ENCODE results near the gene GPN2.
A peak's percentile ranks its signal among the peaks of the same experiment; 100 is the strongest.
"Not testable (repeated sequence)": the region's sequence is repeated elsewhere in the genome, so short reads cannot be mapped to it uniquely, and the experiment has no call there.

The GPN2 gene

DNA sequence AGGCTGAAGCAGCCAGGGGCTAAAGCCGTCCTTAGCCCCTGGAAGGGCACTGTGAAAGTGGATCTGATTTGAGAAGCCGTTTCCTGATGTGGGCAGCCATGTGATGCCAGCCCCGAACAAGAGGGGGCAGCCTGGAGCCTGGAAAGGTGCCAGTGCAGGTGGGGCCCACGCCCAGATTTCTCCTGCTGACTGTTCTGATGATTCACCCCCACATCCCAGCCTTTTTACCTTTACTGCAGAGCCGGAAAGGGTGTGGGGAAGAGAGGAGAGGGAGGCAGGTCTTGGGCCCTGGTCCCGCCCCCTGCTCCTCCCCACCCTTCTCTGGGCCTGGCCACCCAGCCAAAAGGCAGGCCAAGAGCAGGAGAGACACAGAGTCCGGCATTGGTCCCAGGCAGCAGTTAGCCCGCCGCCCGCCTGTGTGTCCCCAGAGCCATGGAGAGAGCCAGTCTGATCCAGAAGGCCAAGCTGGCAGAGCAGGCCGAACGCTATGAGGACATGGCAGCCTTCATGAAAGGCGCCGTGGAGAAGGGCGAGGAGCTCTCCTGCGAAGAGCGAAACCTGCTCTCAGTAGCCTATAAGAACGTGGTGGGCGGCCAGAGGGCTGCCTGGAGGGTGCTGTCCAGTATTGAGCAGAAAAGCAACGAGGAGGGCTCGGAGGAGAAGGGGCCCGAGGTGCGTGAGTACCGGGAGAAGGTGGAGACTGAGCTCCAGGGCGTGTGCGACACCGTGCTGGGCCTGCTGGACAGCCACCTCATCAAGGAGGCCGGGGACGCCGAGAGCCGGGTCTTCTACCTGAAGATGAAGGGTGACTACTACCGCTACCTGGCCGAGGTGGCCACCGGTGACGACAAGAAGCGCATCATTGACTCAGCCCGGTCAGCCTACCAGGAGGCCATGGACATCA, 27.1 kb downstream of the GPN2 start, which contains the start of gene SFN:
TSS of gene SFN (plus strand) at position 369 of the 904 bp plus-strand sequence. CDS start at position 433, 64 bp downstream.
- intact Hi-C loops (cut with DNase I): no loop called here
- DNase-seq: peak in 37 of 42 donors; percentile 16 to 82 (median 49)

DNA sequence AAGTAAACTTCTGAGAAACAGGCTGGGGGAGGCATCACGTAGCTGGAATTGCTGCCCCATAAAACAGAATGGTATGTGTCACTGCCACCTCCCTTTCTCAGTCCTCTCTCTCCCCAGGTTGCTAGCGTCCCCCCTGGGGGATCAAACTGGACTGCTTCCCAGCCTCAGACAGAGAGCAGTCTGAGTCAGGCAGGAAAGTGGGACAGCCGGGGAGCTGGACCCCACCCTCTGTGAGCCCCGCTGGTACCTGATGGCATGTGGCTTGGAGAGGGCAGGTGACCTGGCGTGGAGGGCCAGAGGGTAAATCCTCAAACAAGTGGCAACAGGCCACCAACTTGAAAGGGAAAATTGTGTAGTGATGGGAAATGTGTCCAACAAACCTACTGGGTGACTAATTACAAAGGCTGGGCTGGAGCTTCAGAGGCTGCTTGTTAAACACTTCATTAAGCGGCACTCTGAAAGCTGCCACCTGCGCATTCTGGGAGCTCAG, 28.1 kb downstream of the GPN2 start:
- peak in 4 of 42 donors; percentile 33 to 66 (median 44) for DNase-seq
- intact Hi-C loops (cut with DNase I): no loop called here

DNA sequence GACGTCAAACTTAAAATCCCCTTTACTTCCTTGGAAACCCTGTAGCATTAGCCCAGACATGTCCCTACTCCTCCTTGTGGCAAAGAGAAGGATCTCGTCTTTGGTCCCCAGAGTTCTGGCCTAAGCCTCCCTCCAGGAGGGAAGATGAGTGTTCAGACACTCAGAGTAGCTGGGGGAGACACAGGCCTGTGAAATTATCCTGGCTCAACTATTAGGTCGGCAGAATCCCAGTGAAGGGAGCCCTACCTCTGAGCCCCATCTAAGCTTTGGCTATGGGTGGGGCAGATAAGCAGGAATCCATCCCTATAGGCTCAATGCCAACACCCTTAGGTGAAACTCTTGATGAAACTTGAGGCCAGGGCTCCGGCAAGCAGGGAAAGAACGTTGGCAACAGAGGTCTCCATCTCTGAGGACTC, 28.8 kb downstream of the GPN2 start:
- intact Hi-C loops (cut with DNase I): no loop called here
- no peak for DNase-seq

DNA sequence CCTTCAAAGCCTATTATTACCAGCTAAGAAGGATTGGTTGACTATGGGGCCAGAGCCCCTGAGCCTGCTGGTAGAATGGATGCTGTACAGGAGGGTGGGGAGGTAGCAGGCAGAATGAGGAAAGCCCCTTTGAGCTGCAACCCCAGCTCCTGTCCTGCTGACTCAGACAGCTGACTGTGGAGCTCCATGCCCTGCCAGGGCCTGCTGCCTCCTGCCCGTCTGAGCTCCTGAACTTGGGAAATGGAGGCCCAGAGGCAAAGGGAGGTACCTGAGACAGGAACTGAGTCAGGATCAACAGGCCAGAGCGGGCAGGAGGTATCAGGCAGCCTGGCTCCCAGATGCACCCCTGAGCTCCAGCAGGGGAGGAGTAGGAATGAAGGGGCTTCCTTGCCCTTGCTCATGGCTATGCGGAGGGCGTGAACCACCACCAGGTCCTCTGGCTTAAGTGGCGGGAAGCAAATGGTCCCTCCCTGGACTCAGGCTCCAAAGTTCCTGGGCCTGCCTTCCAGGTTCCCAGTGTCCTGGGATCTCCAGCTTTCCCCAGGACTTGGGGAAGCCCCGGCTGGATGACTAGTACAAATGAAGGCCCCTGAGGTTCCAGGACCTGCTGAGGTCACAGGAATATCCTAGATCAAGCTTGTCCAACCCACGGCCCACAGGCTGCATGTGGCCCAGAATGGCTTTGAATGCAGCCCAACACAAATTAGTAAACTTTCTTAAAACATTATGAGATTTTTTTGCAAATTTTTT, 31.0 kb downstream of the GPN2 start:
- DNase-seq: no peak
- intact Hi-C loops (cut with DNase I): no loop called here

DNA sequence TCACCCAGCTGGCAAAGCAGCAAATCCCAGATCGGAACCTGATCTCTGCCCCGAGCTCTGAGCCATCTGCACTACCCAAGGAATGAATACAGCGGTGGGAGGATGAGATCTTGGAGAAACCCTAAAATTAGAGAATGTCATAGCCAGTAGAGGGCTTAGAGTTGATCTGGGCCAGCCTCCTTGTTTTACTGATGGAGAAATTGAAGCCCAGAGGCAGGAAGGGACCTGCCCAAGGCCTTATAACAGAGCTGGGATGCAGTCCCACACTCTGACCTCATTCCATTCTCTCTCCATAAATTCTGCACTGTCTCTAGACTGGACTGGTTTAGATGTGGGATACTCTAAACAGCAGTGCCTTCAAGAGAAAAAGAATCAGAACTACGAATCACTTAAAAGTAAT, 31.9 kb downstream of the GPN2 start:
- no peak for DNase-seq
- intact Hi-C loops (cut with DNase I): no loop called here

DNA sequence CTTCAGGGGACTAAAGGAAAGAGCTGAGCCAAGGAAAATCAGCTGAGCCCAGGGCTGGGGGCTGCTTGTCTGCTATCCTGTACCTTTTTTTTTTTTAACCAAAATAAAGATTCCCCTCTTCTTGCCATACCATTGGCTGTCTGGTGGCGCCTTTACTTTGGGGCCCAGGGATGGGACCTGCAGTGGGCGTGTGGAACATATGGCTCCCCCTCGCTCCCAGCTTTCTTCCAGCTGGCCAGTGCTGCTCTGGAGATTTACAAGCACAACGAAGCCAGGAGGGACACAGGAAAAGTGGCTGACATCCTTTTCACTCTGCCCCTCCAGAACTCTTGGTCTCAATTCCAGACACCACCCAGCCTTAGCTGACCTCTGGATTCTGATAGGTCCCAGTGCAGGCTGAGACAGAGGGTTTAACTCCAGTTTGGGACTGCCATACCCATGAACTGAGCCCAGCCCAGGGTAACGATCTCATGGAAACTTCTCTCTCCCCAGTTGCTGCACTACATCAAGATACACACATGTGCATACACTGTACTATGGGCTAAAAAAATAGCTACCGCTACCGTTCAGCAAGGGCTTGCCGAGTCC, 32.5 kb downstream of the GPN2 start:
- DNase-seq: no peak
- intact Hi-C loops (cut with DNase I): no loop called here

DNA sequence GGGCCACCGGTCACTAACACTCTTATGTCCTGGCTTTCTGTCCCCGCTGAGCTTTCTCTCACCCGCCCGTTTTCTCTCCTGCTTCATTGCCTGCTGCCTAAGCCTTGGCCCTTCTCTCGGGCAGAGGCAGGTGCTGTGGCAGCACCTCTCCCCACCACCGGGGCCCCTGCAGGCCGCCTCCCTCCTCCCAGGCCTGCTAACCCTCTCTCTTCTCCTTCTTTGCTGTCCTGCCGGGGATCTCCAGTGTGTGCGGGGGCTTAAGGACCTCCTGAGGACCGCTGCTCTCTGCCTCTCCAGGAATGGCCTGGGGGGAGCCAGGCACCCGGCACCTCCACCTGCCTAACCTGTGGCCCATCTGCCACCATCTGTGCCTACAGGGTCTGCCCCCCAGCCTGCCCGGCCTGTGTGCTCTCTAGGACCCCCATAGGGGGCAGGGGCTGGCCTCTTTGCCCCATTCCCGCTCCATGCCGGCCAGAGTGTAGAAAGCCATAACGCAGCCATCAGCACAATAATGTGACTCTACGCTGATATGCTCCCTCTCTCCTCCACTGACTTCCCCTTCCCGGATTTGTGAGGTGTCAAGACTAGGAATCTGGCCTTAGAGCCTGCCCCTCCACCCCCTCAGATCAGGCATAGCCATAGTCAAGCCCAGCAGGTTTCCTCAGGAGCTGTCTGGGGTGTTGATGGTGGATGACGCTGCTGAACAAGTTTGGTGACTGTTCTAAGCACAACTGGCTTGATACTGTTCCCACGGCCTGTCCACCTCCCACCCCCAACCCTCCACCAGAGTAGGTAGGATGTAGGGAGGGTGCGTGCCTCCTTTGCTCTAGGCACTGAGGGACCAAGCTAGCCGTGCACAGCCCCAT, 33.2 kb downstream of the GPN2 start:
- no peak for DNase-seq
- intact Hi-C loops (cut with DNase I): no loop called here

DNA sequence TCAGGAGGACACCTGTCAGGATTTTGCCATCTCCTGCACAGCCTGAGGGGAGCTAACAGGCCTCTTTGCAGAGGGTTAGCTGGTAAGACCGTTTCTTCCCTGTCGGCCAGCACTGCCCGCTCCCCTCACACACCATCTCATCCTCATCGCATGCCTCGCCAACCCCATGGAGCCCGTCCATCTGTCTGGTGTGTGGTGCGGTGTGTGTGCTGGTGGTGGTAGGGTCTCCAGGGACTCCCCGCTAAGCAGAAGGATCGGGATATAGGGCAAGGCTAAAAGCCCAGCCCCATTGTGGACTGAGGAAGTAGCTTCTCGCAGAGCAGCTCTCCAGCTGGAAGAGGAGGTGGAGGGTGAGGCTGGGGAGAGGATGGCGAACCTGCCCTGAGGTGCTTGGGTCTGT, 33.9 kb downstream of the GPN2 start:
- intact Hi-C loops (cut with DNase I): no loop called here
- DNase-seq: no peak

DNA sequence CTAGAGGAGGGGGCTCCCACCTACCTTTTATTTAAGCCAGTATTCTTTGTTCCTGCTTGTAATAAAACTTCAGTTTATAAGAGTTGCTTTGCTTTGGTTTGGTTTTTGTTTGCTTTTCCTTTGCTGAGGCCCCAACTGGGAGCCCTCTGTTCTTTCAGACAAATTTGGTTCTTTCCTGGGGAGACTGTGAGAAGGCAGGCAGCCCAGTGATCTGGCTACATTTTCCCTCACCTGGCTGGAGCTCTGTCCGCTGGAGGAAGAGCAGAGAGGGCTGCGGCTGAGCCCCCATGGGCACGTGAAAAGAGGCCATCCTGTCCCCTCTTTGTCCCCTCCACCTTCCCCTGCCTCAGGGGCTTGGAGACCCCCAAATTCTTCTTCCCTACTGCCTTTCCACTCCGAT, 34.4 kb downstream of the GPN2 start:
- intact Hi-C loops (cut with DNase I): no loop called here
- DNase-seq: no peak

DNA sequence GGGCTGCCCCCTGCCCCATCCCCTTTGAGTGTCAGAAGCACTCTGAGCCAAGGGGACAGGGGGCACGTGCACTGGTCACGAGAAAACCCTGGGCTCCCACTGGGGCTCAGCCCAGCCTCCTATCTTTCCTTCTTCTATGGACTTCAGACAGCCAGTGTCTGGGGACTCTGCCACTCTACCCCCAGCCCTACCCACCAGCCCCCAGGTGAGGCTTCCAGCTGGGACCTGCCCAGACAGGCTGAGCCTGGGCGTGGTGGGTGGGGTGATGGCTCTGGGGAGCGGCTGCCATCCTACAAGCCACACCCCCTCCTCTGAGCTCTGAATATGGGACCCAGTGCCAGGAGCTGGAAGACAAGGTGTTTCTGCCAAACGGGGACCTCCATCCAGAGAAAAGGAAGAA, 35.2 kb downstream of the GPN2 start:
- DNase-seq: no peak

DNA sequence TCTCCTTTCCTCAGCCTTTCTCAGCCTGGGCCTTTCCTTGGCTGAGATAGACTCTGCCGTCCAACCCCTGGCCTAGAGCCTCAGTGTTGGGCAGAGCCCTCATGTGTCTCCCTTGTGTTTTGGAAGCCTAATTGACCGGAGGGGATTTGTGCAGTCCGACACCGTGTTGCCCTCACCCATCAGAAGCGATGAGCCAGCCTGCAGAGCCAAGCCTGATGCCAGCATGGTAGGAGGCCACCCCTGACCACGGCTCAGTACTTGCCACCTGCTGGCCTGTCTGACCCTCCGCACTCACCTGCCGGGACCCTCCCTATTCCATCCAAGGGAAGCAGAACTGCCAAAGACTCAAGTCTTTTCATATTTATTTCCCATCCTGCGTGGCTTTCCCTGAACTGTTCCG, 36.5 kb downstream of the GPN2 start:
- no peak for DNase-seq
- intact Hi-C loops (cut with DNase I): no loop called here

More for the DNA sequence above, 35.2 kb downstream of the GPN2 start:
- intact Hi-C loops (cut with DNase I): no loop called here

DNA sequence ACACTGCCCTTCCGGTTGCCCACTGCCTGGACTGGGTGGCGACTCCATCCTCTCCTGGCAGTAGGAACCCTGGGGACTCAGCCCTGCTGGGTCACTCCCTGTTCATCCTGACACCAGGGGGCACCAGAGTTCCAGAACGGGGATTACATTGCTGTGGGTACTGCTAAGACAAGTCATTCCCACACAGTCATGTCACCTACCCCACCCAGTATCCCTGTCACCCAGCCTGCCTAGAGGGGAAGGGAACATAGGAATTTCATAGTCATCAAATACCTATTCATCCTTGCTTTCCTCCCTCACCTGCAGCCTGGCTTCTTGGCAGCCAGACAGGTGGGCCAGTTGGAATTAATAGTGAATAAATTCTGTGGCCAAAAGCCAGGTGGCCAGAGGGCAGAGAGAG, 36.9 kb downstream of the GPN2 start:
- intact Hi-C loops (cut with DNase I): no loop called here
- DNase-seq: peak; percentile 75 to 96 (median 89)

DNA sequence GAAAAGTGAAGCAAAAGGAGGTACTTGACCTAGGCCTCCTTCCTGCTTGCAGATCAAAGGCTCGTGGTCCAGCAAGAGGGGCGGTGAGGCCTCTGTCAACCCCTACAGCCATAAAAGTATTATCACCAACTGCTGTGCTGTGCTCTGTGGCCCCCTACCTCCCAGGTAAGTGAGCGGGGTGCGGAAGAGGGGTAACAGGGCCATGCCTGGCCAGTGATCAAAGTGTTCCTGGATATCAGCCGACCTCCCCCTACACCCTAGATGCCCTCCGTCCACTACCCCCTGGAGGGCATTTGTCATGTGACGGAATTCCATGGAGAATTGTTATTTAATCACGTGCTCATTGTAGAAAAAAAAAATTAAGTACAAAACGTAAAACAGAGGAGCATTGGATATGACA, 37.4 kb downstream of the GPN2 start:
- no peak for DNase-seq
- intact Hi-C loops (cut with DNase I): no loop called here

DNA sequence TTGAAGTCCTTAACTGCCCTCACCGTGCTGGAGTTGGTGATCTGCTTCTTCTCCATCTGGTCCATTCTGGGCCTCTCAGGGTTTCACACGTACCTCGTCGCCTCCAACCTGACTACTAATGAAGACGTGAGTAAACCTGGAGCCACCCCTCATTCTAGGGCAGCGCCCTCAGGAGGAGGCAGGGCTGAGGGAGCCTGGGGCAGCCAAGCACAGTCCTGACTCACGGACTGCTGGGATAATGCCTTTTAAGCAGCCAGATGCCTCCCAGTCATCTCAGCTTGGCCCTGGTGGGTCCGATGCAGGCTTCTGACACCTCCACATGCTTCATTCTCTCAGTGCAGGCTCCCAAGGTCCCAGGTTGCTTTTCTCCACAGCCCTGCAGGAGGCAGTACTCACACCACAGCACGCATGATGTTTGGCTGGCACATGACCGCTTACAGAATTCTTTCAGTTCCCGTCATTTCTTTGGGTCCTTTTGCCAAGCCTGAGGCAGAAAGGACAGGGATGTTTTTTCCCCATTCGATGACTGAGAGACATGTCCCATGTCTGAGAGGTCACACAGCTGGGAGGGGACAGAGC, 38.9 kb downstream of the GPN2 start:
- no peak for DNase-seq
- intact Hi-C loops (cut with DNase I): no loop called here

DNA sequence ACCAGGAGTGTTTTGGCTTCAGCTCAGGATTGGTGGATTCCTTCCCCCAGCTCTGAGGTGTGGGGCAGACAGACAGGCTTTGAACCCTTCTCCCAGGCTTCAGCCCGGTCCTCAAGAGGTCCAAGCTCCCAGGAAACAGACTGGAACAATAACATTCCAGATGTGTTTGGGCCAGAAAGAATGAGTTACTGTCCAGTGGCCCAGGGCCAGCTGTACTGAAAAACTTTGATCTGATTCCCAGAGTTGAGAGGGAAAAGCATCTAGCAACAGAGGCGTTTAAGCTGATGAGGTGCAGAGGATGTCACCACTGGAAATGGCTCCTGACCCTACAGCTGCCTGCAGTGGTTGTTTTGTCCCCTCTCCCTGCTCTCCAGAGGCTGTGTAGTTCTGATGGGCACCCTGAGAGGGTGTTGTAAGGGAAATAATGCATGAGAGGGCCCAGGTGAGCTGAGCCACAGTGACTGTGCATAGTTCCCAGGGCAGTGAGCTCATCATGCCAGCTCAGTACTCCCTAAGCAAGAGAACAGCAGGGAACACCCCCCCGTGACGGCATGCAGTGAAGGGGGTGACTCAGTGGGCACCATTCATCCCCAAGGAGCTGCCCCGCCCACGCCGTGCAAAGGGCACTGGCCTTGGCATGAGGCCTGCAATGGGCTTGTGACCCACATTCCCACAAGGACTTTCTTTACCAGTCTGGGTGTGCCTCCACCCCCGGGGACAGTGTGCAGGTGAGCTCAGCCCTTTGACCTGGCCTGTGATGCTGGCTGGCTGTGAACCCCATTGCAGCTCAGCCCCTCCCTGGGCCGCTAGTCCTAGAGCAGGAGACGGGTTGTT, 40.9 kb downstream of the GPN2 start:
- intact Hi-C loops (cut with DNase I): no loop called here
- peak in 21 of 42 donors; percentile 24 to 78 (median 50) for DNase-seq

DNA sequence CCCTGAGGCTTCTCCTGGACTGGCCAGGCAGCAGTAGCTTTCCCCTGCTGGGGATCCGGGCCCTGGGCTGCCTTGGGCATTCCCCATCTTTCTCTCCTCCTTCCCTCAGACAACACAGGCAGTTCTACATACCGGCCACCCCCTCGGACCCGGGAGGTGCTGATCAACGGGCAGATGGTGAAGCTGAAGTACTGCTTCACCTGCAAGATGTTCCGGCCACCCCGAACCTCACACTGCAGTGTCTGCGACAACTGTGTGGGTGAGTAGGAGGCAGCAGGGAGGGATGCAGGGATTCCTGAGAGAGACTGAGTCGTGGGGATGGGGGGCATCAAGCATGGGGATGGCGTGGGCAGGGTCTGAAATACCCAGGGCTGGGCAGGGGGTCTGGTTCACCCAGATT, 41.6 kb downstream of the GPN2 start:
- DNase-seq: peak in 2 of 42 donors; percentile 28 to 43
- intact Hi-C loops (cut with DNase I): no loop called here

DNA sequence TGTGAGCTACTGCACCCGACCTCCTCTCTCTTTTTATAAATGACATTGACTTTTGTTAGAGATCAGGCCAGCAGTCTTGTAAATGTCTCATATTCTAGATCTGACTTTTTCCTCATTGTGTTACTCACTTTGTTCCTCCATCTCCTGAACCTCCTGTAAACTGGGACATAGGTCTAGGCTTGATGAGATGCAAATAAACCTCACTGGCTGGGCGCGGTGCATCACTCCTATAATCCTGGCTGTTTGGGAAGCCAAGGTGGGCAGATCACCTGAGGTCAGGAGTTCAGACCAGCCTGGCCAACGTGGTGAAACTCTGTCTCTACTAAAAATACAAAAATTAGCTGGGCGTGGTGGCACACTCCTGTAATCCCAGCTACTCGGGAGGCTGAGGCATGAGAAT, 42.3 kb downstream of the GPN2 start:
- intact Hi-C loops (cut with DNase I); DNase-seq: not testable (repeated sequence)

All from head of caudate nucleus (tissue), 42 donors.